ENCODE measurements around the gene KRT2. TPM values are rescaled to one million over a fixed set of nuclear protein-coding genes. Genes with fewer than 3 reads are reported as not detected.

The KRT2 gene
- total and polyA plus RNA-seq, 8 donors, result not detected

DNA sequence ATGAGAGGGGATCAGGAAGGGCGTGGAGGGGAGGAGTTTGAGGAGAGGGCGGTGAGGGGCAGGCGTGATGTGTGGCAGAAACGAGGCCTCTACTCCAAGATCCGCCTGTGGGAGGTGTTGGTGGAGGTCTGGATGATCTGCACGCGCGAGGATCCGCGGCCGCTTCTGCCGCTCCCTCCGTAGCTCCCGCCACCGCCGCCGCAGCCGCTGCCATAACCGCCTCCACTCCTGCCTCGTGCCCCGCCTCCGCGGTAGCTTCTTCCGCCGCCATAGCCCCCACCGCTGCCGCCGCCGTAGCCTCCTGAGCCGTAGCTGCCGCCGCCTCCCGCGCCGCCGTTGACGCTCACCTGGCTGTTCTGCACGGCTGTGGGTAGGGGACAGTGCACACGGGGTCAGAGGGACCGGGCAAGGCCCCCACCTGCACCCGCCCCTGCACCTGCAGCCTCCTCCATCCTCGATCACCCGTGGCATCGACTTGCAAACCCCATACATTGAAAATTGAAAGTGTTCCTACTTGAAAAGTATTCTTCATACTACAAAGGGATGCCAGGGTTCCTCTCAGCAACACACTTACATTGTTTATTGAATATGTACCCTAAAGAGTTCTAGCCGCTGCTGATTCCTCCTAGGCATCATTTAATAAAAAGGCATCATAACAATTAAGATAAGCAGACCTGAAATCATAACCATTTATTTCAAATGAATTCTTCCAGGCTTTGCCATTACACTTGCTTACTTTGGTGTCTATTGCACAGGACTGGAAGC is 39.2 kb upstream of the KRT2 start:
- peak overlapping the region; percentile 31 to 48 (median 37) for H3K4me3 ChIP-seq

DNA sequence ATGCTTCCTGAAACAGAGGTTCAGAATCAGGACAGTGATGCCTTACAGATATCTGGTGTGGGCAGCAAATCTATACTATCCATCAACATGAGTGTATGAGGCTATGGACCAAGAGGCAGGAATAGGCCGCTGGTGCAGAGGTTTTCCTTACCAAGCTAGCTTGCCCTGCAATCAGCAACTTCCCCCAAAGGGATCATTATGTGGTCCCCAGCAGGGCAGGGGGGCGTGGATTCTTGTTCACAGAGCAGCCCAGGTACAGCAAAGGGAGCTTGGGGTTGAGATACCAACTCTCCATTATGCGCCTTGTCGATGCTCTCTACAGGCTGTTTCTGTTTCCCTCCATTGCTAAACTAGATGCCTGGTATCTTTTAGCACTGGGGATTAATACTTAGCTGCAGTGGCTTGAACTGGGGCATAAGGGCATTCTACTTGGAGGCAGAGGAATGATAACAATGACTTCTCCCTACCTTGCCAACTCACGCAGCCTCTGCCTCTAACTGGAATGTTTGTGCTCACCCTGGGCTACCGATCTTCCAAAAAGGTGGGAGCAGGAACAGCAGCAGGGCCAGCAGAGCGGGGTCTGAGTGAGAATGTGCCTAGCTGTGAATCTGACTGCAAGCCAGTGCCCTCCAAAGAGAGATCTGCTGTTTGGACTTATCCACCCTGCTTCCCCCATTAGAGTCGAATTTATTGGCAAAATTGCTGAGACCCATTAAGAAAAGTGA is 38.5 kb upstream of the KRT2 start:
- no peak overlapping the region for H3K27ac ChIP-seq
- DNase-seq, result no peak
- H3K9me3 ChIP-seq, result no peaks in the 10 kb centered on the region
- H3K4me1 ChIP-seq, result peaks cover 7 to 19% (median 14%) of the 10 kb centered on the region in 4 donors
- H3K4me3 ChIP-seq, result peak overlapping the region; percentile 31 to 48 (median 37)
- no peak for TF ChIP-seq POLR2A (IDR thresholded peaks at IDR 0.05)
- no peak for TF ChIP-seq POLR2AphosphoS5 (IDR thresholded peaks at IDR 0.05)
- no peak for TF ChIP-seq EP300 (IDR thresholded peaks at IDR 0.05)
- TF ChIP-seq, protein P1, sequence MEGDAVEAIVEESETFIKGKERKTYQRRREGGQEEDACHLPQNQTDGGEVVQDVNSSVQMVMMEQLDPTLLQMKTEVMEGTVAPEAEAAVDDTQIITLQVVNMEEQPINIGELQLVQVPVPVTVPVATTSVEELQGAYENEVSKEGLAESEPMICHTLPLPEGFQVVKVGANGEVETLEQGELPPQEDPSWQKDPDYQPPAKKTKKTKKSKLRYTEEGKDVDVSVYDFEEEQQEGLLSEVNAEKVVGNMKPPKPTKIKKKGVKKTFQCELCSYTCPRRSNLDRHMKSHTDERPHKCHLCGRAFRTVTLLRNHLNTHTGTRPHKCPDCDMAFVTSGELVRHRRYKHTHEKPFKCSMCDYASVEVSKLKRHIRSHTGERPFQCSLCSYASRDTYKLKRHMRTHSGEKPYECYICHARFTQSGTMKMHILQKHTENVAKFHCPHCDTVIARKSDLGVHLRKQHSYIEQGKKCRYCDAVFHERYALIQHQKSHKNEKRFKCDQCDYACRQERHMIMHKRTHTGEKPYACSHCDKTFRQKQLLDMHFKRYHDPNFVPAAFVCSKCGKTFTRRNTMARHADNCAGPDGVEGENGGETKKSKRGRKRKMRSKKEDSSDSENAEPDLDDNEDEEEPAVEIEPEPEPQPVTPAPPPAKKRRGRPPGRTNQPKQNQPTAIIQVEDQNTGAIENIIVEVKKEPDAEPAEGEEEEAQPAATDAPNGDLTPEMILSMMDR (IDR thresholded peaks at IDR 0.05), result no peak
- WGBS, 5 donors, result 55 to 63% (median 58%) methylated on average over 7 to 8 of the region's 8 CpGs
- H3K27me3 ChIP-seq, result peaks cover 0 to 88% (median 63%) of the 10 kb centered on the region in 3 donors
- intact Hi-C loops (cut with DNase I; ENCODE audit: low total_unique reads), result no loop called here
- H3K36me3 ChIP-seq, result no peaks in the 10 kb centered on the region

More for the DNA sequence above, 39.2 kb upstream of the KRT2 start:
- WGBS, 5 donors, result 3 to 5% (median 4%) methylated on average over 36 to 45 of the region's 45 CpGs
- no peaks in the 10 kb centered on the region for H3K36me3 ChIP-seq
- no peak overlapping the region for H3K27ac ChIP-seq
- TF ChIP-seq POLR2AphosphoS5 (IDR thresholded peaks at IDR 0.05) (no peak), POLR2A (IDR thresholded peaks at IDR 0.05) (no peak), EP300 (IDR thresholded peaks at IDR 0.05) (no peak)
- TF ChIP-seq, protein P1 (IDR thresholded peaks at IDR 0.05), result no peak
- H3K9me3 ChIP-seq, result no peaks in the 10 kb centered on the region
- peaks cover 0 to 87% (median 56%) of the 10 kb centered on the region in 3 donors for H3K27me3 ChIP-seq
- peaks cover 7 to 19% (median 14%) of the 10 kb centered on the region in 4 donors for H3K4me1 ChIP-seq
- DNase-seq, result peak in 1 of 2 donors; percentile 65
- intact Hi-C loops (cut with DNase I; ENCODE audit: low total_unique reads), result no loop called here

DNA sequence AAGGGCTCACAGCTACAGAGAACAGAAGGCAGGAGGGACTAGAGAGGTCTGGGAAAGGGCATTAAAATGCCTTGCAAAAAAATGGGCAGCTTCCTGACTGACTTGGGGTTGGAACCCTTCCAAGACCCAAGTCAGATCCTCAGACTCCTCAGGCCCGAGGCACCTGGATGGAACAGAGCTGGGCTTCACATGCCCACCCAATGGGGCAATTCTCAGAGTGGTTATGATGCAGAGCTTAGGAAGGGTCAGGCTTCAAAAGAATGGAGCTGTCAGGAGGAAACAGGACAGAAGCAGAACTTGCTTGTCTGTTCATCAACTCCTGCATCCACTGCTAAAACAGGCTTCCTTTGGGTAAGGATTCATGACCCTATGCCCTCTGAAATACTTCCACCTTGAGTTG is 37.9 kb upstream of the KRT2 start:
- Histone ChIP-seq H3K27ac (no peak overlapping the region), H3K27me3 (peaks cover 0 to 89% (median 65%) of the 10 kb centered on the region in 3 donors), H3K4me3 (no peak overlapping the region), H3K4me1 (peaks cover 7 to 19% (median 14%) of the 10 kb centered on the region in 4 donors), H3K36me3 (no peaks in the 10 kb centered on the region), H3K9me3 (no peaks in the 10 kb centered on the region)
- TF ChIP-seq POLR2A (IDR thresholded peaks at IDR 0.05) (no peak), EP300 (IDR thresholded peaks at IDR 0.05) (no peak)
- TF ChIP-seq, protein P1 (IDR thresholded peaks at IDR 0.05), result no peak
- 67 to 91% (median 85%) methylated on average over 1 of the region's 1 CpG for WGBS, 5 donors
- intact Hi-C loops (cut with DNase I; ENCODE audit: low total_unique reads), result no loop called here
- DNase-seq, result no peak

DNA sequence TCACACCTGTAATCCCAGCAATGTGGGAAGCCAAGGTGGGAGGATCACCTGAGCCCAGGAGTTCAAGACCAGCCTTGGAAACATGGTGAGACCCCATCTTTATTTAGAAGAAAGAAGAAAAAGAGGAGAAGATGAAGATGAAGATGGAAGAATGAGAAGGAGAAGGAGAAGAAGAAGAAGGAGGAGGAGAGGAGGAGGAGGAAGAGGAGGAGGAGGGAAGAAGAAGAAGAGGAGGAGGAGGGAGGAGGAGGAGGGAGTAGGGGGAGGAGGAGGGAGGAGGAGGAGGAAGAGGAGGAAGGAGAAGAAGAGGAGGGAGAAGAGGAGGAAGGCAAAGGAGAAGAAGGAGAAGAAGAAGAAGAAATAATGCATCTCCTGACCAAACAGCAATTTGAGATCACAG is 37.2 kb upstream of the KRT2 start:
- Histone ChIP-seq H3K9me3 (no peaks in the 10 kb centered on the region), H3K36me3 (no peaks in the 10 kb centered on the region), H3K27me3 (peaks cover 0 to 89% (median 65%) of the 10 kb centered on the region in 3 donors), H3K27ac (no peak overlapping the region), H3K4me3 (no peak overlapping the region), H3K4me1 (peaks cover 7 to 19% (median 14%) of the 10 kb centered on the region in 4 donors)
- DNase-seq, result no peak
- intact Hi-C loops (cut with DNase I; ENCODE audit: low total_unique reads), result no loop called here
- no peak for TF ChIP-seq POLR2A (IDR thresholded peaks at IDR 0.05)
- no peak for TF ChIP-seq EP300 (IDR thresholded peaks at IDR 0.05)
- TF ChIP-seq, protein P1 (IDR thresholded peaks at IDR 0.05), result no peak
- no peak for TF ChIP-seq POLR2AphosphoS5 (IDR thresholded peaks at IDR 0.05)
